Liver (tissue), 3 donors: ENCODE results near the gene AATF.

Experiments used
- CTCF ChIP-seq: fragments of 150-350 bp; IDR thresholded peaks from 2 replicates; pipeline ENCODE4 v1.5.1; 2017; ENCODE audit warnings: improper control_type of control experiment, low read depth, low read length; ENCODE audit not compliant: missing input control
- GABPA ChIP-seq, 2 donors: IDR thresholded peaks in 1 of 2; conservative IDR thresholded peaks in 1 of 2; 2 replicates each; pipeline ENCODE4 v1.6.1; 2016; ENCODE audit warnings: antibody characterized with exemption in 2 of 2, mild to moderate bottlenecking in 1 of 2, moderate library complexity in 1 of 2
- JUND ChIP-seq, 2 donors: IDR thresholded peaks; 2 replicates each; pipeline ENCODE4 v1.6.1; 2016; ENCODE audit warnings: antibody characterized with exemption in 2 of 2
- MAX ChIP-seq: IDR thresholded peaks from 2 replicates; pipeline ENCODE4 v1.6.1; 2016; ENCODE audit warnings: antibody characterized with exemption
- RAD21 ChIP-seq, 2 donors: IDR thresholded peaks; 2 replicates each; pipeline ENCODE4 v1.6.1; 2016; ENCODE audit warnings: antibody characterized with exemption in 2 of 2, mild to moderate bottlenecking in 2 of 2
- SP1 ChIP-seq: IDR thresholded peaks from 2 replicates; pipeline ENCODE4 v1.6.1; 2018; ENCODE audit warnings: antibody characterized with exemption, mild to moderate bottlenecking
- YY1 ChIP-seq: IDR thresholded peaks from 2 replicates; pipeline ENCODE4 v1.6.1; 2016; ENCODE audit warnings: antibody characterized with exemption, mild to moderate bottlenecking
- donor health status: healthy.
- donor health status: healthy.

DNA sequence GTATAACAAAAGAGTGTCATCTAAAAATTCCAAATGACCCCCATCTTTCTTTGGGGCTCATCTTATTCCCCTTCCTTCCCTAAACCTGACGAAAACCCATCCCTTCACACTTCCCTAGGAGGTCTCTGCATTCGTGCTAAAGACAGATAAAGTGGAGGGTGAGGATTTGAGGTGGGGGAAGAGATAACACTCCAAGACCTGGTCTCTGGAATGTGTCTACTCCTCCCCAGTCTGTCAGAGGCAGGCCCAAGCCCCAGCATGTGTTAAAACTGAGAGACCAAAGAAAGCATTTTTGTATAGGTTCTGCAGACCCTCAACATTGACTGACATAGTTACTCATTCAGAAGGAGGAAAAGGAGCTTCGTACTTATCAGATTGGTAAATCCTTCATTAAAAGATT is 22.5 kb upstream of the AATF start:
- TF ChIP-seq SP1, result no peak
- TF ChIP-seq CTCF, result no peak
- no peak for TF ChIP-seq RAD21 (IDR thresholded peaks at IDR 0.05)
- TF ChIP-seq YY1, result no peak
- TF ChIP-seq JUND (IDR thresholded peaks at IDR 0.05), result no peak
- no peak for TF ChIP-seq GABPA (IDR thresholded peaks at IDR 0.05 in 1 of 2, conservative IDR thresholded peaks at IDR 0.05 in 1 of 2)
- no peak for TF ChIP-seq MAX
